Lung microvascular endothelial cell (primary cell): Measurements from ENCODE around the gene ARF5. TPM values are rescaled to one million over a fixed set of nuclear protein-coding genes. Genes with fewer than 3 reads are reported as not detected.
A peak's percentile ranks its signal among the peaks of the same experiment; 100 is the strongest.
"Not testable (repeated sequence)": the region's sequence is repeated elsewhere in the genome, so short reads cannot be mapped to it uniquely, and the experiment has no call there.

Experiments
- DNase-seq, 2 donors: peaks; one replicate each; pipeline versions ENCODE4 v3.0.0 to v3.0.0-alpha.2; 2010; ENCODE audit warnings: low read depth in 2 of 2
- total RNA-seq: library from RNA; depleted of rRNA; stranded (reverse); fragments of >200 nt; gene quantifications from 2 replicates; pipeline ENCODE4 v1.2.1, GENCODE V29; 2014

The ARF5 gene
- total RNA-seq = 122 and 146 TPM in 2 replicates

DNA sequence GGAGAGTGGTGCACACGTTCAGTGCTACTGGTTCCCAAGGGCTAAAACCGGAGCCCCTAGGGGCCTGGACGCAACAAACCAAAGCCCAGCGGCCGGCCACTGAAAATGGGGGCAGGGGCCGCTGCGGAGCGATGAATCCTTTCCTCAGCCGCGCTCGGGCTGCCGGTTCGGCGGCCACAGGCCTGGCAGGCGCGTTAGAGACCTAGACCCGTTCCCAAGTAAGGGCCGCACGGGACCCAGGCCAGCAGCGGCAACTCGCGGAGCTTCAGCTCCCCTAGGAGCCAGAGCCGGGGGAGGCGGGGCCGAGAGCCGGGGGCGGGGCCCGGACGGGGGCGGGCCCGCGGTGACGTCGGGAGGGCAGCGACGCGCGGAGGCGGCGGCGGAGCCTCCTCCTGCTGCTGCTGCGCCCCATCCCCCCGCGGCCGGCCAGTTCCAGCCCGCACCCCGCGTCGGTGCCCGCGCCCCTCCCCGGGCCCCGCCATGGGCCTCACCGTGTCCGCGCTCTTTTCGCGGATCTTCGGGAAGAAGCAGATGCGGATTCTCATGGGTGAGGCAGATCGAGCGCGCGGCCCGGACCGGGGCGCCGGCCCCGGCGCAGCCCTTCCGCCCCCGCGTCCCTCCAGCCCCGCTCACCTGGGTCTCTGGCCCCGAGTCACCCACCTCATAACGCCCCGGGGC lies at the start of gene ARF5:
TSS of gene ARF5 (plus strand) at position 393 of the 678 bp plus-strand sequence. CDS start at position 481, 88 bp downstream.
- DNase-seq = peak; percentile 85 to 90

DNA sequence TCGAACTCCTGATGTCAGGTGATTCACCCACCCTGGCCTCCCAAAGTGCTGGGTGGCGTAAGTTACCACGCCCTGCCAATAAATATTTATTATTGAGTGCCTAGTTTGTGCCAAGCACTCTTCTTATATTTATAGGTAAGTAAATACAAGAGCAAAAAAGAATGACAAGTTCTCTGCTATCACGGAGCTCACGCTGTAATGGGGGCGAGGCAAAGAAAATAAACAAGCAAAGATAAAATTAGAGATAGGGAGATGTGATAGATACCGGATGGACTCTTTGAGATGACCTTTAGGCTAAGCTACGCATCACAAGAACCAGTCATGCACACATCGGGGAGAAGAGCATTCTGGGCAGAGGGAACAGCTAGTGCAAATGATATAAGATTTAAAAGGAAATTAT lies 49.1 kb upstream of the ARF5 start:
- no peak for DNase-seq

DNA sequence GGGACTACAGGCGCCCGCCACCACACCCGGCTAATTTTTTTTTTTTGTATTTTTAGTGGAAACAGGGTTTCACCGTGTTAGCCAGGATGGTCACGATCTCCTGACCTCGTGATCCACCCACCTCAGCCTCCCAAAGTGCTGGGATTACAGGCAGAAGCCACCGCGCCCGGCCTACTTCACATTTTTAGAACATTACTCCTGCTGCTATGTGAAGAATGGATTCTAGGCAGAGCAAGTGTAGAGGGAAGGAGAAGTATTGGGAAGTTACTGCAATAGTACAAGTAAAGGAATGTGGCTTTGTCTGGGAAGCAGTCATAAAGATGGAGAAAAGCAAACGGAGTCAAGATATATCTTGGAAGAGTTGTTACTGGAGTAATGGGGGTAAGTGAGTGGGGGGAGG lies 47.8 kb upstream of the ARF5 start:
- DNase-seq = not testable (repeated sequence)

DNA sequence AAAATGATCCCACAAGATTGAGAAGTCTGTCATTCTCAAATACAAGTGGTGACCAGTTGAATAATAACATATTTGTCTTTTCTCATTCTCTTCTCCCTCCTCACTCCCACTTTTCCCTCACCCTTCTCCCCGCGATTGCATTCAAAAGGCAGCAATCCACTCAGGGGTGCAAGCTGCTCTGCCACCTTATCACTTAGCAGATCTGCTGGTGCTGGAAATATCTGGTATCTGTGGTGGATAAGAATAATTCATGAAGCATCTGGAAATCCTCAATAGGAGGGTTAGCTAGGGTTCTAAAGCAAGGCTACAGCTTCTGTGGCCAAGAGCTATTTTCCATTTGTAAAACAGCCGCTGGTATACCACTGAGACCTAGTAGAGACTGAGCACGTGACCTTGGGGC lies 46.7 kb upstream of the ARF5 start:
- DNase-seq = no peak

DNA sequence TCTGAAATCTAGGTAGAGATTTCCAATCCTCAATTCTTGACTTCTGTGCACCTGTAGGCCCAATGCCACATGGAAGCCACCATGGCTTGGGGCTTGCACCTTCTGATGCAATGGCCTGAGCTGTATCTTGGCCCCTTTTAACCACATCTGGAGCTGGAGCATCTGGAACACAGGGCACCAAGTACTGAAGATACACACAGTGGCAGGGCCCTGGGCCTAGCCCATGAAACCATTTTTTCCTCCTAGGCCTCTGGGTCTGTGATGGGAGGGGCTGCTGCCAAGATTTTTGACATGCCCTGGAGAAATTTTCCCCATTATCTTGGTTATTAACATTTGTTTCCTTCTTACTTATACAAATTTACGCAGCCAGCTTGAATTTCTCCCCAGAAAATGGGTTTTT lies 41.9 kb upstream of the ARF5 start:
- no peak for DNase-seq

DNA sequence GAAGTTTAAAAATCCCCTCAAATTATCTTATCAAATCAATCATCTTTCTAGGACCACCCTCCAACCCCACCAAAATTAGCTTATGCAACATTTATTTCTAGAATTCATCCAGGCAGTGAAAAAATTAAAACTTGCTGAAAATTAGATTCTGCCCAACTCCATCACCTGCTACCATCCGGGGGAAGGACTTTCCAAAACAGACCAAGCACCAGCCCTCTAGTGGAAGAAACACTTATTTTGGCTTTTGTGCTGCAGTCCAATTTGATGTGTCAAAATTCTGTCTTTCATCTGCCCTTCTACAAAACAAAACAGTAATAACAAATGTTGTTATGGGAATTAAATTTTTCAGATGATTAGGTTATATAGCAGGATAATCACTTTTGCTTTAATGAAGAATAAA lies 38.0 kb upstream of the ARF5 start:
- no peak for DNase-seq

DNA sequence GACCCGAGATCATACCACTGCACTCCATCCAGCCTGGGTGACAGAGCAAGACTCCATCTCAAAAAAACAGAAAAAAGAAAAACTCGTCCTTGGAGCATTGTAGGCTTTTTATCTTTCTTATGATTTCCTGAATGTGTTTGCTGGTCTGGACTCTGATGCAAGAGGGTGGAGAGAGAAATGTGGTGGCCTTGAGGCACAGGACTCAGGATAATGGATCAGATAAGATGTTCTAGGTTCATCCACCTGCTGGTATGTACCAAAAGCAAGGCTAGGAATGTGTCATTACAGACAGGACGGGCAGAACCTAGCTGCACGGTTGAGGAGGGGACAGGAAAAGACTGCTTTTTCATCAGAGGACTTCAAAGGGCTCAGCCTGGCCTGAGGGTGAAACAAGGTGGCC lies 36.3 kb upstream of the ARF5 start:
- no peak for DNase-seq

DNA sequence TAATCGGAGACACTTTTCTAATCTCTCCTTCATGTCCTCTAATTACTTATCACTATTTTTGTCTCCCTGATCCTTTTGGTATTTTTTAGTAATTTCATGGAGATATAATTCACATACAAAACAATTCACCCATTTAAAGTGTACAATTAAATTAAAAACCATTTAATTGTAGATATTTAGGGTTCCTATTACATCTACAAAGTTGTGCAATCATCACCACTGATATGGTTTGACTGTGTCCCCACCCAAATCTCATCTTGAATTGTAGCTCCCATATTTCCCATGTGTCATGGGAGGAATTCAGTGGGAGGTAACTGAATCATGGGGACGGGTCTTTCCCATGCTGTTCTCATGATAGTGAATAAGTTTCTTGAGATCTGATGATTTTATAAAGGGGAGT lies 31.8 kb upstream of the ARF5 start:
- no peak for DNase-seq

DNA sequence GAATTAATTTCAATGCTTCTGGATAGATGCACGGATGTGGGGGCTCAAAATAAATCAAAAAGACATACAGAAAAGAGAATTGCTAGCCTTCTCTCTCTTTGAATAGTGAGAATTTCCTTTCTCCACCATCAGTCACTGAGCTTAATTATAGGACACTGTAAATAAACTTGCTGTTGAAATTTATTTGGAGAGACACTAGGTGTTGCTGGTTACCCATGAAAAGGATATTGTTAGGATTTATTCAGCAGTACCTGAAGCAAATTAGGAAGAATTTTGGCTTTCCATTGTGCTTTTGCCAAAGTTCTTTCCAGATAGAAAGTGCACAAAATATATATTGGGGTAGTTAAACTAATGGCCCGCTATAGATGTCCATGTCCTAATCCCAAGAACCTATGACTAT lies 30.4 kb upstream of the ARF5 start:
- no peak for DNase-seq

DNA sequence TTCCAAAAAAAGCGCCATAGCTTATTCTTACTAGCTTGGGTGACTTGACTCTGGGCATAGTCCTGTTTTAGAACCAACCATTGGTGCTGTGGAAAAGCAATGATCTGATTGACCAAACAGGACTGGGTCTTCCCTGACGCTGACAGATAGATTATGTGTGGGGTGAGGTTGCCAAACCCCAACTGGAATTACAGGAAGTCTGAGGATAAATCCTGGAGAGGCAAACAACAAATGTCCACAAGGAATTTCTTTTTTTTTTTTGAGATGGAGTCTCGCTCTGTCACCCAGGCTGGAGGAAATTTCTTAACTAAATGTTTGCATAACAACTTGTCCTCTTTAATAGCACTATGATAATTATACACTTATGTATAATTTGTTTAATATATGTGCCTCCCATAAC lies 22.0 kb upstream of the ARF5 start:
- DNase-seq = no peak

DNA sequence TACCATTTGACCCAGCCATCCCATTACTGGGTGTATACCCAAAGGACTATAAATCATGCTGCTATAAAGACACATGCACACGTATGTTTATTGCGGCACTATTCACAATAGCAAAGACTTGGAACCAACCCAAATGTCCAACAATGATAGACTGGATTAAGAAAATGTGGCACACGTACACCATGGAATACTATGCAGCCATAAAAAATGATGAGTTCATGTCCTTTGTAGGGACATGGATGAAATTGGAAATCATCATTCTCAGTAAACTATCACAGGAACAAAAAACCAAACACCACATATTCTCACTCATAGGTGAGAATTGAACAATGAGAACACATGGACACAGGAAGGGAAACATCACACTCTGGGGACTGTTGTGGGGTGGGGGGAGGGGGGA lies 20.2 kb upstream of the ARF5 start:
- not testable (repeated sequence) for DNase-seq

DNA sequence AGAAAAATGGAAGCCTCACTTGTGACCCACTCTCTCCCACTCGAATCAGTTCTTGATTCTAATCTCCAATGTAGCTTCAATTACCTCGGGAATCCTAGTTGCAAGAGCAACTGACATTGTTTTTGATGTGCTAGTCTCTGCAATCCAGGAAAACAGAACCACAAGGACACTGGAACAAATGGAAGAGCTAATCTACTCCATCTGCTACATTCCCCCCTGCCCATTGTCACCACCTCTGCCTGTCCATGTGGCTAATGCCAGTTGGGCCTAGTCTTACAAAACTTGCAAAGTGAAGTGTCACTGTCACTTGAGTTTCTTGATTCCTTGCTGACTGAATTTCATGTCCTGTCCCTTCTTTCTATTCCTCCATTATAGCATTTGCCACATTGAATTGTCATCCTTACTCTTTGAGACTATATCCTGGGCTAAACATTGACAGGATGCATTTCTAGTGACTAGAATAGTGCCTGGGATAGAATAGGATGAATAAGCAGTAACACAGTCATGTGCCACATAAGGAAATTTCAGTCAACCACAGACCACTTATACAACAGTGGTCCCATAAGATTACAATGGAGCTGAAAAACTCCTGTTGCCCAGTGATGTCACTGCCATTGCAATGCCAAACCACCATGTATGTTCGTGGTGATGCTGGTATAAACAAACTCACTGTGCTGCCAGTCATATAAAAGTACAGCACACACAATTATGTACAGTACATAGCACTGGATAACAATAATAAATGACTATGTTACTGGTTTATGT lies 16.3 kb upstream of the ARF5 start:
- no peak for DNase-seq

DNA sequence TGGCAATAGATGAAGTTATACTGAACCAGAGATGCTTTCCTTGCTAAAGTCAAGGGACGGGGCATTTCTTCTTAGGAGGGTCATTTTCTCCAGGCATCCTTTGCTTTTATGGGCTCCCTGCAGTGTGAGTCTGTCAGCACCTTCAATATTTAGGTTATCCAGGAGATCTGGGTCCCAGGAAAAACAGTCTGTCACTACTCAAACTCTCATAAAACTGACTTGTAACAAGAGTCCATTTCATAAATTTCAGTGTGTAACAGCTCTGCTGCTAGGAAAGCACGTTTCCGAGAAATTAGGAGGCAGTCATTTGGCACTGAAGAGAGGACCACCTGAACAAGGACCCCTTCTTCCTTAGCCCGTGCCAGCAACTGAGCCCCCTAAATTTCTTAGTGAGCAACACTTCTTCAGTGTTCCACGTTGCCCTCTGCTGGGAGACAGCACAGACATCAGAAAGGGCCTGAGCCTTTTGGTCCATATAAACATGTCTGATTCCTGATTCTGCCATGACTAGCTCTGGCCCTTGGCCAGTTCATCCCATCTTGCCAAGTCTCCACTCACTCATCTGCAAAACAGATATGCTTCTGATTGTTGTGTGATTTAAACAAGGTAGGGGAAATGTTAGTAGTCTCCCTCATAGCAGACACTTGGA lies 10.1 kb upstream of the ARF5 start:
- DNase-seq = peak; percentile 39 to 46

DNA sequence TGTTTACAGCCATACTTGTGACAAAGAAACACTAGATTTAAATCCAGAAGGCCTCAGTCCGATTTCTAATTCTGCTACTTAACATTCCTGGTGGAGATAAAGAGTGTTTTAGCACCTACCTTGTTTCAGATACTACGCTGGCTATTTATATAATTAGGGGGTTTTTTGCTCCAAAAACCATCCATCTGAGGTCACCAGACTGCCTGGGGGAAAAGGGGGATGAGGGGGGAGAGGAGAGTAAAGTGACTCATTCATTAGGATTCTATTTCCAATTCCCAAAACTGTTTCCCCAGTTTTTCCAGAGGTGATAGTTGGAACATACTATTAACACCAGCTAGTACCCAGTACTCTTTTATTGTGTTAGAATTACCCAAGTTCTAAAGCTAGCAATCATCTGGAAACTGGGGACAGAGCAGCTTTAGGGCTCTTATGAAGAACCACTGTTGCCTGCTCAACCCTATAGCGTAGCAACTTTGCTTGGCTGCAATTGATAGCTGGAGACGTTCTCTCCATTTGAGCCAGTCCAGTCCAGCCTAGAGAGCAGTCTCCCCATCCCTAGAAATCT lies 9.4 kb upstream of the ARF5 start:
- DNase-seq = no peak

DNA sequence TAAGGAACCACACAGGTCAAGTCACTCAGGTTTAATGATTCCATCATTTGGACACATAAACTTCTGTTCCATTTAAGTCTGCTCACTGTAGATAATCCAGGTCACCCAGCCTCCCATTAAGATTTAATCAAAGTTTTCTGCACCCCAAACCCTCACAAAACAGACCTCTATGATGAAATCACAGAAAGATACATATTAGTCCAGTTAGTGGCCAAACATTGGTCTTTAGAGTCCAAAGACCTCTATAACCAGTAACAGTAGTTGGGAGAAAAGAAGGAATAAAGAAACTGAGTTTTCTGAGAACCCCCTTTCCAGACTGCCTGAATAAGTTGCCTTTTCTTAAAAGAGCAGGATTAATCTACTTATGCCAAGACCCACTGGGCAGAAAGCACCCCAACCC lies 7.6 kb upstream of the ARF5 start:
- DNase-seq = no peak

DNA sequence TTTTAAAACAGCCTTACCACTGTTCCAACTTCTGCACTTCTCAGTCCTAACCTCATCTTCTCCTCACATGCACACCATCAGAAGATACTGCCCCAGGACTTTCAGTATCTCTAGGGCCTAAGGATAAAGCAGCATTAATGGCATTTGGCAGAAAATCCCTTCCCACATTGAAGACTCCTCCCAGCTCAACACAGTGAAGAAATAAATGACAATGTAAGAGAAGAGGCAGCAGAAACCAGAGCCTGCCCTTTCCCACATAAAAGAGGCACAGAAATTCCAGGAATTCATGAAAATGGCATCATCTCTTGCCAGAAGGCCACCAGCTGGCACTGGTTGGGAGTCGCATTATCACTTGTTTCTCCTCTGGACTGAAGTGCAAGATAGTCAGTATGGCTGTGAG lies 6.5 kb upstream of the ARF5 start:
- no peak for DNase-seq

DNA sequence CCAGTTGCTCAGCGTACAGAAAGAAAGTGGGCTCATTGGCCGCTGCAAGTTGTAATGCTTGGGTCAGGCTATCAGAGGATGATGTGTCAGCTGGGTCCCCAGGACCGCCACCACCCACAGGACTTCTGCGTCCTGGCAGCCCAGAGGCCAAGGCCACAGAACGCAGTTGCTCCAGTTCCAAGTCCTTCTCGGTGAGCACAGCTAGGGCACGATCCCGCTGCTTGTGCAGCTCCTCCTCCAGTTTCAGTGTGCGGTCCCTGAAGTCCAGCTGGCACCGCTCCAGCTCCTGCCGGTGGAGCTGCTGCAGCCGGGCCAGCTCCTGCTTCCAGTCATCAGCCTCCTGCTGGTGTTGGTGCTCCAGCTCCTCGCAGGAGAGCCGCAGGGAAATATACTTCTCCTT lies 5.8 kb upstream of the ARF5 start:
- no peak for DNase-seq

DNA sequence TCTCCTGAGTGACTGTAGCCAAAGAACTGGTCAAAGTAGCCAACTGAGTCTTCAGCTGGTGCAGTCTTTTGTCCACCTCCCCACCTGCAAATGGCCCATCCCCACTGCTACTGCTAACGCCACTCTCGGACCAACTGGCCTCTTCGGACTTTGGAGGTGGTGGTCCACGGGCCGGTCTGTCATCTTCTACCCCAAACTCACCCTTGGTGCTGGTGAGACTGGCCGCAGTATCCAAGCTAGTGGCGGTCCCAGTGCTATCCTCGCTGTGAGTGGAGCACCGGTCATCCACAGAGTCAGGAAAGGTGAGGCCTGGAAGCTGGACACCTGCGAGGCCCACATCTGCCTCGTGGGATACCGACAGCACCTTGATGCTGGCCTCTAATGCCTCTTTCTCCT lies 3.6 kb upstream of the ARF5 start:
- DNase-seq = no peak

DNA sequence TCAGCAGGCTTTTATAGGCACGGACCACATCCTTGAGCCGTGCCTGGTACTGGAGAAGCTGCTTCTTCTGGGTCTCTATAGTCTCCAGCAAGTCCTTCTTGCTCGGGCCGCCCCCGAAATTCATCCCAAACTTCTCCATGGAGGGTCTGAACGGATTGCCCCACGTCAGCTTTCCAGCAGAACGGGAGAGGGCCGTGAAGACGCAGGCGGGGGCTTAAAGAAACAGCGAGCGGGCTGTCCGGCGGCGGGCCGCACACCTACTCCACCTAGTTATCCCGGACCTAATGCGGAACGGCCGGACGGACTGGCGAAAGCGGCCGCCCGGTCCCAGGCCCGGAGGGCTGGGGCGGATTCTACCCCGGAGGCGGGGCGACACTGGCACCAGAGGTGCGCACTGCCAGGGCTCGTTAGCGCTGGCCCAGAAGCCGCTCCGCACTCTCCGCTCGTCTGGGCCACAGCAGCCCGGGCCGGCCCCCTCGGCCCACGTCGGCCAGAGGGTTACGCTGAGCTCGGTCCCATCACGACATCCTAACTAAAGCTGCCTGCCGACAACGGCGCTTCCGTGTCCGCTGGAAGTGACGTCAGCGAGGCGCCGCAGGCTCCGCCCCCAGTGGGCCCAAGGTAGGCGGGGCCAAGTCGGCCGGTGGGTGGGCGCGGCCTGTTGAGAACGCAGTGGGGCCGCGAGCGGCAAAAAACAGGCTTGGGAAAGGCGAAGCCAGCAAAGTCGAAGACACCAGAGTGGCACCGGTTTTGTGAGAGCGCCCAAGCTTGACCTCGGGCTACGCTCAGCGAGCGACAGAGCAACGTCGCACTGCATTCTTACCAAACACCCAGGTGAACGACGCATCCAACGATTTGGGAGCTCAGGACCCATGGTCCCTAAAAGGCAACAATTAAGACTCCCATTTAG lies 2.9 kb upstream of the ARF5 start, which contains the start of gene GCC1:
TSS of gene GCC1 (minus strand) at position 553 of the 910 bp plus-strand sequence. CDS start at position 139, 414 bp downstream.
- peak; percentile 92 to 94 for DNase-seq

DNA sequence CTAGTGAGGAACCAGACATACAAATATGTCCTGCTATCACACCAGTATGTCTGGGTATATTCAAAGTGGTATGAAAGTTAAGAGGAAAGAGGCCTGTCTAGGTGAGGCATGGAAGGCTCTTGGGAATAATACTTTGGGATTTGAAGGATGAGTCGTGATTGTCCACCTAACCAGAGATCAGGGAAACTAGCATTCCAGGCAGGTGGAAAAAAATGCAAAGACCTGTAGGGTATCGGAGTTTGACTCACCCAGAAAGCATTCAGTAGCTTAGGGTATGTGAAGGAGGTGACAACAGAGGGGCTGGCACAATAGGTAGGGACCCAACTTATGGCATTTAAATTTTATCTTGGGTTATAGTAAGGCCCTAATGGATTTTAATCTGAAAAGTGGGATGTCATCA lies 1.9 kb upstream of the ARF5 start:
- no peak for DNase-seq

DNA sequence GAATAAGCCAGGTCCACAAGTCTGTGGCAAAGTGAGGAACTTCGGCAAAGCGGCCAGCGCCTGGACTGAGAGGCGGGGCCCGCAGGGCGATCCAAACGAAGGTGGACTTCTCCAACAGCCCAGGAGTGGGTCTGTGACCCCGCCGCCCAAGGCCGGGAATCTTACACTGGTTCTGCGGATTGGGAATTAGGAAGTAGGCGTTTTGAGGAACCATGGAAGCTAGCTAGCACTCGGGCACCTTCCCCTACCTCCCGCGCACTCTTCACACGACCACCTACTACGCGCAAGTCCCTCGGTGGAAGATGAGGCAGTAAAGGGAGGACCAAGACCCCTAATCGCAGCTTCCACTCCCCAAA lies 570 bp upstream of the ARF5 start:
- no peak for DNase-seq
